ENCODE data around the gene IL19. TPM values are rescaled to one million over a fixed set of nuclear protein-coding genes. Genes with fewer than 3 reads are reported as not detected.

Gene IL19
- total RNA-seq, 1 donor from 2014 or later = not detected

Small RNA genes within 50 kb of the gene (small RNA-seq; reads per million reads assigned to genes)
- gene RF00019 (ENCODE audit: low replicate concordance) = not detected

Other genes starting within 250 kb of the IL19 start
- gene EIF2D, start 158.3 kb upstream of the IL19 start, total RNA-seq = 36.1 TPM
- gene DYRK3, start 135.2 kb upstream of the IL19 start, total RNA-seq = 8.0 TPM
- gene MAPKAPK2, start 85.9 kb upstream of the IL19 start, total RNA-seq = 44.4 TPM
- 1.4 TPM for gene IL10, start 1.7 kb downstream of the IL19 start, total RNA-seq
- gene IL20, start 94.8 kb downstream of the IL19 start, total RNA-seq = not detected
- gene IL24, start 126.7 kb downstream of the IL19 start, total RNA-seq = not detected
- 4.4 TPM for gene FCMR, start 151.2 kb downstream of the IL19 start, total RNA-seq
- gene PIGR, start 175.7 kb downstream of the IL19 start, total RNA-seq = 4.2 TPM
- gene FCAMR, start 199.7 kb downstream of the IL19 start, total RNA-seq = not detected

Data from tongue (tissue), 2 donors.